Lung microvascular endothelial cell (primary cell): ENCODE data around the gene SSMEM1. TPM values are rescaled to one million over a fixed set of nuclear protein-coding genes. Genes with fewer than 3 reads are reported as not detected.
"Not testable (repeated sequence)": the region's sequence is repeated elsewhere in the genome, so short reads cannot be mapped to it uniquely, and the experiment has no call there.

Source experiments
- DNase-seq, 2 donors: peaks; one replicate each; pipeline versions ENCODE4 v3.0.0 to v3.0.0-alpha.2; 2010; ENCODE audit warnings: low read depth in 2 of 2
- total RNA-seq: library from RNA; depleted of rRNA; stranded (reverse); fragments of >200 nt; gene quantifications from 2 replicates; pipeline ENCODE4 v1.2.1, GENCODE V29; 2014

Gene SSMEM1
- total RNA-seq = not detected in 2 replicates

GRCh38 chr7:130207642-130208041, at the start of gene SSMEM1:
SSMEM1 (plus strand) TSS chr7:130207860; CDS start chr7:130207911, 51 bp downstream.
- peak in 1 of 2 donors; percentile 71 for DNase-seq

GRCh38 chr7:130160023-130160422, 47.6 kb upstream of the SSMEM1 start:
- no peak for DNase-seq

GRCh38 chr7:130160455-130160854, 47.2 kb upstream of the SSMEM1 start:
- no peak for DNase-seq

GRCh38 chr7:130162196-130162595, 45.5 kb upstream of the SSMEM1 start:
- no peak for DNase-seq

- no peak for DNase-seq
These were observed 33.3 kb upstream of the SSMEM1 start for GRCh38 chr7:130174237-130174959.

GRCh38 chr7:130178251-130178650, 29.4 kb upstream of the SSMEM1 start:
- no peak for DNase-seq

- DNase-seq = no peak
These were observed 28.0 kb upstream of the SSMEM1 start for GRCh38 chr7:130179631-130180030.

GRCh38 chr7:130180571-130181262, 26.9 kb upstream of the SSMEM1 start:
- DNase-seq = no peak

GRCh38 chr7:130181263-130181605, 26.4 kb upstream of the SSMEM1 start:
- no peak for DNase-seq

- DNase-seq = no peak
These were observed 24.7 kb upstream of the SSMEM1 start for GRCh38 chr7:130182990-130183389.

- DNase-seq = not testable (repeated sequence)
These were observed 23.3 kb upstream of the SSMEM1 start for GRCh38 chr7:130184349-130184748.

- DNase-seq = no peak
These were observed 20.3 kb upstream of the SSMEM1 start for GRCh38 chr7:130187360-130187759.

- DNase-seq = no peak
These were observed 18.3 kb upstream of the SSMEM1 start for GRCh38 chr7:130189343-130189742.

- DNase-seq = no peak
These were observed 15.9 kb upstream of the SSMEM1 start for GRCh38 chr7:130191791-130192190.

- no peak for DNase-seq
These were observed 12.3 kb upstream of the SSMEM1 start for GRCh38 chr7:130195396-130195795.

GRCh38 chr7:130196476-130196875, 11.2 kb upstream of the SSMEM1 start:
- no peak for DNase-seq

- no peak for DNase-seq
These were observed 10.6 kb upstream of the SSMEM1 start for GRCh38 chr7:130197094-130197493.

- DNase-seq = no peak
These were observed 5.9 kb upstream of the SSMEM1 start for GRCh38 chr7:130201796-130202195.

GRCh38 chr7:130205084-130205947, 2.3 kb upstream of the SSMEM1 start, which contains the start of gene TMEM209:
TMEM209 (minus strand) TSS chr7:130205406; CDS start chr7:130205375, 31 bp downstream.
- peak; percentile 96 to 97 for DNase-seq

GRCh38 chr7:130207033-130207432, 627 bp upstream of the SSMEM1 start:
- DNase-seq = no peak

- DNase-seq = no peak
These were observed 856 bp downstream of the SSMEM1 start for GRCh38 chr7:130208516-130208915.
